ENCODE results near the gene FBXO2.

FBXO2 gene

GRCh38 chr1:11682287-11682771 is 28.1 kb upstream of the FBXO2 start:
- no peak for DNase-seq (ENCODE audit: low read depth in 1 of 2, low spot score in 1 of 2)

- peak; percentile 84 to 91 for DNase-seq (ENCODE audit: low read depth in 1 of 2, low spot score in 1 of 2)
These were observed 27.0 kb upstream of the FBXO2 start, which contains the start of gene MAD2L2 for GRCh38 chr1:11681071-11681771. Gene MAD2L2, minus strand, starts transcription at chr1:11681148. Its CDS starts 547 bp downstream, at chr1:11680601.

- peak in 1 of 2 donors; percentile 12 for DNase-seq (ENCODE audit: low read depth in 1 of 2, low spot score in 1 of 2)
These were observed 26.2 kb upstream of the FBXO2 start for GRCh38 chr1:11680270-11681070.

GRCh38 chr1:11678442-11678841 is 24.2 kb upstream of the FBXO2 start:
- DNase-seq (ENCODE audit: low read depth in 1 of 2, low spot score in 1 of 2): no peak

- no peak for DNase-seq (ENCODE audit: low read depth in 1 of 2, low spot score in 1 of 2)
These were observed 22.3 kb upstream of the FBXO2 start for GRCh38 chr1:11676386-11677103.

GRCh38 chr1:11675325-11675724 is 21.1 kb upstream of the FBXO2 start:
- no peak for DNase-seq (ENCODE audit: low read depth in 1 of 2, low spot score in 1 of 2)

GRCh38 chr1:11674488-11674887 is 20.3 kb upstream of the FBXO2 start:
- DNase-seq (ENCODE audit: low read depth in 1 of 2, low spot score in 1 of 2): no peak

- DNase-seq (ENCODE audit: low read depth in 1 of 2, low spot score in 1 of 2): no peak
These were observed 19.0 kb upstream of the FBXO2 start for GRCh38 chr1:11673089-11673769.

- DNase-seq (ENCODE audit: low read depth in 1 of 2, low spot score in 1 of 2): no peak
These were observed 17.5 kb upstream of the FBXO2 start for GRCh38 chr1:11671544-11672286.

- no peak for DNase-seq (ENCODE audit: low read depth in 1 of 2, low spot score in 1 of 2)
These were observed 16.9 kb upstream of the FBXO2 start for GRCh38 chr1:11671205-11671543.

GRCh38 chr1:11670747-11671146 is 16.5 kb upstream of the FBXO2 start:
- DNase-seq (ENCODE audit: low read depth in 1 of 2, low spot score in 1 of 2): no peak

GRCh38 chr1:11668516-11668915 is 14.3 kb upstream of the FBXO2 start:
- no peak for DNase-seq (ENCODE audit: low read depth in 1 of 2, low spot score in 1 of 2)

GRCh38 chr1:11664336-11665065 is 10.3 kb upstream of the FBXO2 start:
- peak in 1 of 2 donors; percentile 46 for DNase-seq (ENCODE audit: low read depth in 1 of 2, low spot score in 1 of 2)

GRCh38 chr1:11661103-11661502 is 6.9 kb upstream of the FBXO2 start:
- DNase-seq (ENCODE audit: low read depth in 1 of 2, low spot score in 1 of 2): no peak

- no peak for DNase-seq (ENCODE audit: low read depth in 1 of 2, low spot score in 1 of 2)
These were observed 5.5 kb upstream of the FBXO2 start for GRCh38 chr1:11659748-11660147.

GRCh38 chr1:11658542-11658941 is 4.3 kb upstream of the FBXO2 start:
- no peak for DNase-seq (ENCODE audit: low read depth in 1 of 2, low spot score in 1 of 2)

GRCh38 chr1:11657654-11658053 is 3.4 kb upstream of the FBXO2 start:
- no peak for DNase-seq (ENCODE audit: low read depth in 1 of 2, low spot score in 1 of 2)

GRCh38 chr1:11654939-11655808 is 945 bp upstream of the FBXO2 start:
- DNase-seq (ENCODE audit: low read depth in 1 of 2, low spot score in 1 of 2): no peak

- no peak for DNase-seq (ENCODE audit: low read depth in 1 of 2, low spot score in 1 of 2)
These were observed 430 bp downstream of the FBXO2 start for GRCh38 chr1:11653861-11654136.

Data from stimulated activated CD4-positive, alpha-beta T cell treated with anti-CD3 and anti-CD28 coated beads, Interleukin-15, amount 100 ng/mL, for 1 hour (primary cell).